ENCODE results near the gene DYRK3.

DYRK3 gene

DNA sequence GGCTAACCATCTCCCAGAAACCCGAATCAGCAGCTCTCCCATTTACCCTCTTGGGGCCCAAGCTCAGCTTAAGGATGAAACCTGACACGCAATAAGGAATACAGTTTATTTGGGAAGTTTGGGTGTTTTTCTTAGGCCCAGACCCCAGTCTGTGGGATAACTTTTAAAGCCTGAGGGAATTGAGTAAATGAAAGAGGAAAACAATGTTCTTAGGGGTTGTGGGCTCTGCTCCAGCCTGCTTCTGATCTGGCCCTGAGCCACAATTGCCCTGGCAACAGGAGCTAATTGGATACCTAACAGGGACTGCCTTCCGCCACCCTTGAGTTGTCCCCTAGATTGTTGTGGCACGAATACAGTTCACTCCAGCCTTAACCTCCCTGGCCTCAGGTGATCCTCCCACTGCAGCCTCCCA is 20.1 kb downstream of the DYRK3 start (continued):
- TF ChIP-seq, protein P1, sequence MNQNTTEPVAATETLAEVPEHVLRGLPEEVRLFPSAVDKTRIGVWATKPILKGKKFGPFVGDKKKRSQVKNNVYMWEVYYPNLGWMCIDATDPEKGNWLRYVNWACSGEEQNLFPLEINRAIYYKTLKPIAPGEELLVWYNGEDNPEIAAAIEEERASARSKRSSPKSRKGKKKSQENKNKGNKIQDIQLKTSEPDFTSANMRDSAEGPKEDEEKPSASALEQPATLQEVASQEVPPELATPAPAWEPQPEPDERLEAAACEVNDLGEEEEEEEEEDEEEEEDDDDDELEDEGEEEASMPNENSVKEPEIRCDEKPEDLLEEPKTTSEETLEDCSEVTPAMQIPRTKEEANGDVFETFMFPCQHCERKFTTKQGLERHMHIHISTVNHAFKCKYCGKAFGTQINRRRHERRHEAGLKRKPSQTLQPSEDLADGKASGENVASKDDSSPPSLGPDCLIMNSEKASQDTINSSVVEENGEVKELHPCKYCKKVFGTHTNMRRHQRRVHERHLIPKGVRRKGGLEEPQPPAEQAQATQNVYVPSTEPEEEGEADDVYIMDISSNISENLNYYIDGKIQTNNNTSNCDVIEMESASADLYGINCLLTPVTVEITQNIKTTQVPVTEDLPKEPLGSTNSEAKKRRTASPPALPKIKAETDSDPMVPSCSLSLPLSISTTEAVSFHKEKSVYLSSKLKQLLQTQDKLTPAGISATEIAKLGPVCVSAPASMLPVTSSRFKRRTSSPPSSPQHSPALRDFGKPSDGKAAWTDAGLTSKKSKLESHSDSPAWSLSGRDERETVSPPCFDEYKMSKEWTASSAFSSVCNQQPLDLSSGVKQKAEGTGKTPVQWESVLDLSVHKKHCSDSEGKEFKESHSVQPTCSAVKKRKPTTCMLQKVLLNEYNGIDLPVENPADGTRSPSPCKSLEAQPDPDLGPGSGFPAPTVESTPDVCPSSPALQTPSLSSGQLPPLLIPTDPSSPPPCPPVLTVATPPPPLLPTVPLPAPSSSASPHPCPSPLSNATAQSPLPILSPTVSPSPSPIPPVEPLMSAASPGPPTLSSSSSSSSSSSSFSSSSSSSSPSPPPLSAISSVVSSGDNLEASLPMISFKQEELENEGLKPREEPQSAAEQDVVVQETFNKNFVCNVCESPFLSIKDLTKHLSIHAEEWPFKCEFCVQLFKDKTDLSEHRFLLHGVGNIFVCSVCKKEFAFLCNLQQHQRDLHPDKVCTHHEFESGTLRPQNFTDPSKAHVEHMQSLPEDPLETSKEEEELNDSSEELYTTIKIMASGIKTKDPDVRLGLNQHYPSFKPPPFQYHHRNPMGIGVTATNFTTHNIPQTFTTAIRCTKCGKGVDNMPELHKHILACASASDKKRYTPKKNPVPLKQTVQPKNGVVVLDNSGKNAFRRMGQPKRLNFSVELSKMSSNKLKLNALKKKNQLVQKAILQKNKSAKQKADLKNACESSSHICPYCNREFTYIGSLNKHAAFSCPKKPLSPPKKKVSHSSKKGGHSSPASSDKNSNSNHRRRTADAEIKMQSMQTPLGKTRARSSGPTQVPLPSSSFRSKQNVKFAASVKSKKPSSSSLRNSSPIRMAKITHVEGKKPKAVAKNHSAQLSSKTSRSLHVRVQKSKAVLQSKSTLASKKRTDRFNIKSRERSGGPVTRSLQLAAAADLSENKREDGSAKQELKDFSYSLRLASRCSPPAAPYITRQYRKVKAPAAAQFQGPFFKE (tag by site-specific recombination; IDR thresholded peaks at IDR 0.05; ENCODE audit: borderline replicate concordance): no peak
- TF ChIP-seq FEZF1 (tag by site-specific recombination; IDR thresholded peaks at IDR 0.05): 0 out of 2 replicates have a peak, but pooled peaks have one; percentile 15
- peak; percentile 88 for TF ChIP-seq GLIS1 (tag by site-specific recombination; IDR thresholded peaks at IDR 0.05)
- TF ChIP-seq, protein P2, sequence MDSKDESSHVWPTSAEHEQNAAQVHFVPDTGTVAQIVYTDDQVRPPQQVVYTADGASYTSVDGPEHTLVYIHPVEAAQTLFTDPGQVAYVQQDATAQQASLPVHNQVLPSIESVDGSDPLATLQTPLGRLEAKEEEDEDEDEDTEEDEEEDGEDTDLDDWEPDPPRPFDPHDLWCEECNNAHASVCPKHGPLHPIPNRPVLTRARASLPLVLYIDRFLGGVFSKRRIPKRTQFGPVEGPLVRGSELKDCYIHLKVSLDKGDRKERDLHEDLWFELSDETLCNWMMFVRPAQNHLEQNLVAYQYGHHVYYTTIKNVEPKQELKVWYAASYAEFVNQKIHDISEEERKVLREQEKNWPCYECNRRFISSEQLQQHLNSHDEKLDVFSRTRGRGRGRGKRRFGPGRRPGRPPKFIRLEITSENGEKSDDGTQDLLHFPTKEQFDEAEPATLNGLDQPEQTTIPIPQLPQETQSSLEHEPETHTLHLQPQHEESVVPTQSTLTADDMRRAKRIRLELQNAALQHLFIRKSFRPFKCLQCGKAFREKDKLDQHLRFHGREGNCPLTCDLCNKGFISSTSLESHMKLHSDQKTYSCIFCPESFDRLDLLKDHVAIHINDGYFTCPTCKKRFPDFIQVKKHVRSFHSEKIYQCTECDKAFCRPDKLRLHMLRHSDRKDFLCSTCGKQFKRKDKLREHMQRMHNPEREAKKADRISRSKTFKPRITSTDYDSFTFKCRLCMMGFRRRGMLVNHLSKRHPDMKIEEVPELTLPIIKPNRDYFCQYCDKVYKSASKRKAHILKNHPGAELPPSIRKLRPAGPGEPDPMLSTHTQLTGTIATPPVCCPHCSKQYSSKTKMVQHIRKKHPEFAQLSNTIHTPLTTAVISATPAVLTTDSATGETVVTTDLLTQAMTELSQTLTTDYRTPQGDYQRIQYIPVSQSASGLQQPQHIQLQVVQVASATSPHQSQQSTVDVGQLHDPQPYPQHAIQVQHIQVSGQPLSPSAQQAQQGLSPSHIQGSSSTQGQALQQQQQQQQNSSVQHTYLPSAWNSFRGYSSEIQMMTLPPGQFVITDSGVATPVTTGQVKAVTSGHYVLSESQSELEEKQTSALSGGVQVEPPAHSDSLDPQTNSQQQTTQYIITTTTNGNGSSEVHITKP (tag by site-specific recombination; IDR thresholded peaks at IDR 0.05): peak; percentile 51; the same call in 1 of the 2 replicates
- TF ChIP-seq, protein P3, sequence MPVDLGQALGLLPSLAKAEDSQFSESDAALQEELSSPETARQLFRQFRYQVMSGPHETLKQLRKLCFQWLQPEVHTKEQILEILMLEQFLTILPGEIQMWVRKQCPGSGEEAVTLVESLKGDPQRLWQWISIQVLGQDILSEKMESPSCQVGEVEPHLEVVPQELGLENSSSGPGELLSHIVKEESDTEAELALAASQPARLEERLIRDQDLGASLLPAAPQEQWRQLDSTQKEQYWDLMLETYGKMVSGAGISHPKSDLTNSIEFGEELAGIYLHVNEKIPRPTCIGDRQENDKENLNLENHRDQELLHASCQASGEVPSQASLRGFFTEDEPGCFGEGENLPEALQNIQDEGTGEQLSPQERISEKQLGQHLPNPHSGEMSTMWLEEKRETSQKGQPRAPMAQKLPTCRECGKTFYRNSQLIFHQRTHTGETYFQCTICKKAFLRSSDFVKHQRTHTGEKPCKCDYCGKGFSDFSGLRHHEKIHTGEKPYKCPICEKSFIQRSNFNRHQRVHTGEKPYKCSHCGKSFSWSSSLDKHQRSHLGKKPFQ (tag by site-specific recombination; IDR thresholded peaks at IDR 0.05): peak; percentile 24; the same call in 1 of the 2 replicates
- TF ChIP-seq ZNF335 (tag by site-specific recombination; conservative IDR thresholded peaks at IDR 0.05): 0 out of 2 replicates have a peak, but pooled peaks have one; percentile 29
- no peak for TF ChIP-seq ZNF155 (tag by site-specific recombination; IDR thresholded peaks at IDR 0.05)
- TF ChIP-seq SCRT2 (tag by site-specific recombination; IDR thresholded peaks at IDR 0.05): 0 out of 2 replicates have a peak, but pooled peaks have one; percentile 18
- peak; percentile 38; the same call in 1 of the 2 replicates for TF ChIP-seq GLIS2 (tag by site-specific recombination; IDR thresholded peaks at IDR 0.05)
- no peak for TF ChIP-seq ZNF221 (tag by site-specific recombination; IDR thresholded peaks at IDR 0.05; ENCODE audit: borderline replicate concordance)
- TF ChIP-seq ZBTB20 (tag by site-specific recombination; IDR thresholded peaks at IDR 0.05): peak; percentile 91
- TF ChIP-seq ZNF423 (tag by site-specific recombination; IDR thresholded peaks at IDR 0.05): peak; percentile 43; the same call in 1 of the 2 replicates
- TF ChIP-seq ZNF146 (tag by site-specific recombination; IDR thresholded peaks at IDR 0.05): no peak
- TF ChIP-seq ZBTB17 (tag by site-specific recombination; IDR thresholded peaks at IDR 0.05): peak; percentile 24; the same call in 1 of the 2 replicates
- TF ChIP-seq, protein P4, sequence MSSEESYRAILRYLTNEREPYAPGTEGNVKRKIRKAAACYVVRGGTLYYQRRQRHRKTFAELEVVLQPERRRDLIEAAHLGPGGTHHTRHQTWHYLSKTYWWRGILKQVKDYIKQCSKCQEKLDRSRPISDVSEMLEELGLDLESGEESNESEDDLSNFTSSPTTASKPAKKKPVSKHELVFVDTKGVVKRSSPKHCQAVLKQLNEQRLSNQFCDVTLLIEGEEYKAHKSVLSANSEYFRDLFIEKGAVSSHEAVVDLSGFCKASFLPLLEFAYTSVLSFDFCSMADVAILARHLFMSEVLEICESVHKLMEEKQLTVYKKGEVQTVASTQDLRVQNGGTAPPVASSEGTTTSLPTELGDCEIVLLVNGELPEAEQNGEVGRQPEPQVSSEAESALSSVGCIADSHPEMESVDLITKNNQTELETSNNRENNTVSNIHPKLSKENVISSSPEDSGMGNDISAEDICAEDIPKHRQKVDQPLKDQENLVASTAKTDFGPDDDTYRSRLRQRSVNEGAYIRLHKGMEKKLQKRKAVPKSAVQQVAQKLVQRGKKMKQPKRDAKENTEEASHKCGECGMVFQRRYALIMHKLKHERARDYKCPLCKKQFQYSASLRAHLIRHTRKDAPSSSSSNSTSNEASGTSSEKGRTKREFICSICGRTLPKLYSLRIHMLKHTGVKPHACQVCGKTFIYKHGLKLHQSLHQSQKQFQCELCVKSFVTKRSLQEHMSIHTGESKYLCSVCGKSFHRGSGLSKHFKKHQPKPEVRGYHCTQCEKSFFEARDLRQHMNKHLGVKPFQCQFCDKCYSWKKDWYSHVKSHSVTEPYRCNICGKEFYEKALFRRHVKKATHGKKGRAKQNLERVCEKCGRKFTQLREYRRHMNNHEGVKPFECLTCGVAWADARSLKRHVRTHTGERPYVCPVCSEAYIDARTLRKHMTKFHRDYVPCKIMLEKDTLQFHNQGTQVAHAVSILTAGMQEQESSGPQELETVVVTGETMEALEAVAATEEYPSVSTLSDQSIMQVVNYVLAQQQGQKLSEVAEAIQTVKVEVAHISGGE (tag by site-specific recombination; conservative IDR thresholded peaks at IDR 0.05; ENCODE audit: low read depth): 0 out of 2 replicates have a peak, but pooled peaks have one; percentile 15
- TF ChIP-seq, protein P5, sequence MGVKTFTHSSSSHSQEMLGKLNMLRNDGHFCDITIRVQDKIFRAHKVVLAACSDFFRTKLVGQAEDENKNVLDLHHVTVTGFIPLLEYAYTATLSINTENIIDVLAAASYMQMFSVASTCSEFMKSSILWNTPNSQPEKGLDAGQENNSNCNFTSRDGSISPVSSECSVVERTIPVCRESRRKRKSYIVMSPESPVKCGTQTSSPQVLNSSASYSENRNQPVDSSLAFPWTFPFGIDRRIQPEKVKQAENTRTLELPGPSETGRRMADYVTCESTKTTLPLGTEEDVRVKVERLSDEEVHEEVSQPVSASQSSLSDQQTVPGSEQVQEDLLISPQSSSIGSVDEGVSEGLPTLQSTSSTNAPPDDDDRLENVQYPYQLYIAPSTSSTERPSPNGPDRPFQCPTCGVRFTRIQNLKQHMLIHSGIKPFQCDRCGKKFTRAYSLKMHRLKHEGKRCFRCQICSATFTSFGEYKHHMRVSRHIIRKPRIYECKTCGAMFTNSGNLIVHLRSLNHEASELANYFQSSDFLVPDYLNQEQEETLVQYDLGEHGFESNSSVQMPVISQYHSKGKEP (tag by site-specific recombination; IDR thresholded peaks at IDR 0.05): no peak
- TF ChIP-seq OSR2 (tag by site-specific recombination; IDR thresholded peaks at IDR 0.05): peak; percentile 88
- TF ChIP-seq ZBTB48 (tag by site-specific recombination; IDR thresholded peaks at IDR 0.05): peak; percentile 85
